DND-41 (cell line): ENCODE measurements around the gene DENND6A.

ENCODE experiments used
- ATAC-seq: fragments of 200-7000 bp; cut with Tn5 transposase; 3 replicates; pipeline ENCODE4 v1.9.1; 2021; ENCODE audit warnings: low read depth; ENCODE audit not compliant: insufficient read depth
- DNase-seq: peaks from one replicate; pipeline ENCODE4 v3.0.0-alpha.2; 2020
- H2AFZ ChIP-seq: 2 replicates; pipeline ENCODE4 v1.6.0; 2012; ENCODE audit warnings: low read depth, low read length
- H3K27ac ChIP-seq: 2 replicates; pipeline ENCODE4 v1.5.1; 2012; ENCODE audit warnings: low read length, inconsistent platforms
- H3K27me3 ChIP-seq: fragments of 200-600 bp; sonication (generic); 2 replicates; pipeline ENCODE4 v1.6.0; 2012; ENCODE audit warnings: low read length, mild to moderate bottlenecking, inconsistent platforms; ENCODE audit not compliant: insufficient read depth, poor library complexity
- H3K36me3 ChIP-seq: 2 replicates; pipeline ENCODE4 v1.5.1; 2012; ENCODE audit warnings: low read length, inconsistent platforms; ENCODE audit not compliant: insufficient read depth
- H3K4me1 ChIP-seq: 2 replicates; pipeline ENCODE4 v1.5.1; 2012; ENCODE audit warnings: mild to moderate bottlenecking, low read length; ENCODE audit not compliant: insufficient read depth
- H3K4me2 ChIP-seq: 2 replicates; pipeline ENCODE4 v1.6.0; 2012; ENCODE audit warnings: mild to moderate bottlenecking, moderate library complexity, low read length, inconsistent platforms; ENCODE audit not compliant: insufficient read depth
- H3K4me3 ChIP-seq, 2 experiments: fragments of 200-600 bp in 1 of 2; shearing (Covaris generic) in 1 of 2; 2 replicates each; pipeline ENCODE4 v1.5.1; 2012 to 2016; ENCODE audit warnings: inconsistent platforms in 2 of 2, low read length in 2 of 2, mild to moderate bottlenecking in 2 of 2, low read depth in 1 of 2, moderate library complexity in 1 of 2
- H3K79me2 ChIP-seq: 2 replicates; pipeline ENCODE4 v1.6.0; 2012; ENCODE audit warnings: low read length, inconsistent platforms; ENCODE audit not compliant: insufficient read depth
- H3K9ac ChIP-seq: 2 replicates; pipeline ENCODE4 v1.6.0; 2012; ENCODE audit warnings: low read depth, mild to moderate bottlenecking, inconsistent platforms, low read length, moderate library complexity
- H3K9me3 ChIP-seq: 2 replicates; pipeline ENCODE4 v1.5.1; 2012; ENCODE audit warnings: low read length, moderate library complexity, mild to moderate bottlenecking, inconsistent platforms; ENCODE audit not compliant: insufficient read depth, severe bottlenecking
- H4K20me1 ChIP-seq: 2 replicates; pipeline ENCODE4 v1.6.0; 2012; ENCODE audit warnings: low read length; ENCODE audit not compliant: insufficient read depth
- CTCF ChIP-seq: IDR thresholded peaks from 2 replicates; pipeline ENCODE4 v1.5.1; 2012; ENCODE audit warnings: borderline replicate concordance, low read length, moderate library complexity, mild to moderate bottlenecking; ENCODE audit not compliant: poor library complexity, severe bottlenecking; ENCODE audit errors: extremely low read depth
- EZH2 ChIP-seq: IDR thresholded peaks from 3 replicates; pipeline ENCODE4 v1.6.1; 2012; ENCODE audit warnings: borderline replicate concordance, low read depth, mild to moderate bottlenecking, moderate library complexity, low read length, inconsistent platforms; ENCODE audit not compliant: severe bottlenecking

Gene DENND6A

GRCh38 chr3:57737840-57738239 lies 45.0 kb upstream of the DENND6A start:
- TF ChIP-seq EZH2 (no peak), CTCF (no peak)
- Histone ChIP-seq H4K20me1 (no peaks in the 10 kb centered on the region), H3K4me1 (no peaks in the 10 kb centered on the region), H3K36me3 (no peaks in the 10 kb centered on the region), H3K9me3 (no peaks in the 10 kb centered on the region), H3K9ac (no peak overlapping the region), H2AFZ (no peak overlapping the region), H3K79me2 (no peaks in the 10 kb centered on the region), H3K4me2 (no peak overlapping the region), H3K27ac (no peak overlapping the region), H3K4me3 (no peak overlapping the region), H3K27me3 (no peaks in the 10 kb centered on the region)
- DNase-seq (no peak), ATAC-seq (no peak)

DNA sequence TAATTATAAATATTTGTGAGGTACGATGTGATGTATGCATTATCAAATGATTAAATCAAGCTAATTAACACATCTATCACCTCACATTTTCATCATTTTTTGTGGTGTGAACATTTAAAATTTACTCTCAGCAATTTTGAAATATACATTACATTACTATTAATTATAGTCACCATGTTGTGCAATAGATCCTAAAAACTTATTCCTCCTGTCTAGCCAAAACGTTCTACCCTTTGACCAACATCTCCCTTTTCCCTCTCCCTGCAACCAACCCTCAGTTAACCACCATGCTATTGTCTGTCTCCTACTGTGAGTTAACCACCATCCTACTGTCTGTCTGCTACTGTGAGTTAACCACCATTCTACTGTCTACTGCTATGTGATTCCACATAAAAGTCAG lies 42.5 kb upstream of the DENND6A start:
- TF ChIP-seq EZH2 (no peak), CTCF (no peak)
- ATAC-seq, result no peak
- Histone ChIP-seq H3K4me1 (no peaks in the 10 kb centered on the region), H3K9ac (no peak overlapping the region), H4K20me1 (no peaks in the 10 kb centered on the region), H3K36me3 (no peaks in the 10 kb centered on the region), H3K4me2 (no peak overlapping the region), H3K9me3 (no peaks in the 10 kb centered on the region), H3K4me3 (no peak overlapping the region), H2AFZ (no peak overlapping the region), H3K27me3 (no peaks in the 10 kb centered on the region), H3K27ac (no peak overlapping the region), H3K79me2 (no peaks in the 10 kb centered on the region)
- no peak for DNase-seq

DNA sequence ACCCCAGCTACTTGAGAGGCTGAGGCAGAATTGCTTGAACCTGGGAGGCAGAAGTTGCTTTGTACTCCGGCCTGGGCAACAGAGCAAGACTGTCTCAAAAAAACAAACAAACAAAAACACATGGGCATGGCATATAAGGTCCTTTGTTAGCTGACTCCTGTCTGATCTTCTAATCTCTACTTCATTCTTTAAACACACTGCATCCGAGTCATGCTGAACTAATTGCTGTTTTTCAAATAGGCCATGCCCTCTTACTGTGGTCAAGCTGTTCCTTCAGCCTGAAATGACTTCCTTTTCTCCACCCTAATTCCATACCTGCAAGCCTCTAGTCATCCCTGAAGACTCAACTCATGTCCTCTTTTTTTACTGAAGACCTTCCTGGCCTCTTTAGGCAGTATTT lies 40.9 kb upstream of the DENND6A start:
- Histone ChIP-seq H3K4me2 (no peak overlapping the region), H3K4me3 (no peak overlapping the region), H3K4me1 (no peaks in the 10 kb centered on the region), H3K9ac (no peak overlapping the region), H3K27me3 (no peaks in the 10 kb centered on the region), H3K79me2 (no peaks in the 10 kb centered on the region), H2AFZ (no peak overlapping the region; the same call in 1 of the 2 replicates), H3K36me3 (no peaks in the 10 kb centered on the region), H3K27ac (no peak overlapping the region), H4K20me1 (no peaks in the 10 kb centered on the region), H3K9me3 (no peaks in the 10 kb centered on the region)
- no peak for DNase-seq
- TF ChIP-seq CTCF (no peak), EZH2 (no peak)
- ATAC-seq, result no peak

- Histone ChIP-seq H3K27me3 (no peaks in the 10 kb centered on the region), H3K4me2 (no peak overlapping the region), H3K79me2 (no peaks in the 10 kb centered on the region), H3K9ac (no peak overlapping the region), H4K20me1 (no peaks in the 10 kb centered on the region), H3K4me1 (no peaks in the 10 kb centered on the region), H3K27ac (no peak overlapping the region), H2AFZ (no peak overlapping the region), H3K9me3 (no peaks in the 10 kb centered on the region), H3K4me3 (no peak overlapping the region), H3K36me3 (no peaks in the 10 kb centered on the region)
- ATAC-seq, result no peak
- TF ChIP-seq EZH2 (no peak), CTCF (no peak)
- DNase-seq, result no peak
Observed at GRCh38 chr3:57731311-57731710, 38.4 kb upstream of the DENND6A start.
